IMR-90 (cell line): ENCODE measurements around the gene CFDP1. TPM values are rescaled to one million over a fixed set of nuclear protein-coding genes. Genes with fewer than 3 reads are reported as not detected.

Experiments used
- ATAC-seq: fragments of 200-7000 bp; cut with Tn5 transposase; 2 replicates; pipeline ENCODE4 v1.9.1; 2020; ENCODE audit warnings: low read depth, mild to moderate bottlenecking, moderate library complexity
- BruUV-seq: library from RNA; stranded (reverse); fragments of 400-500 nt; replicated peaks from 2 replicates; lab custom pipeline; 2021; lab: Mats Ljungman, UMichigan
- CTCF ChIA-PET: fragments of 300-600 bp; formaldehyde crosslinking; extraction: SDS; loops from one replicate; lab custom pipeline; 2021; ENCODE audit warnings: antibody characterized with exemption; lab: Yijun Ruan, JAX
- POLR2A ChIA-PET: fragments of 300-600 bp; sonication (Branson Sonifier 250); formaldehyde crosslinking; loops from one replicate; lab custom pipeline; 2022; ENCODE audit warnings: antibody characterized with exemption; ENCODE audit not compliant: unreplicated experiment; lab: Charles Lee
- DNase-seq: peaks from one replicate; pipeline ENCODE4 v3.0.0; 2013
- H2AFZ ChIP-seq: replicated peaks from 2 replicates; pipeline ENCODE3; 2013; ENCODE audit warnings: low read length, mild to moderate bottlenecking; ENCODE audit not compliant: poor library complexity
- H2AK5ac ChIP-seq: 2 replicates; pipeline ENCODE4 v1.6.1; 2013; ENCODE audit warnings: low read depth, low read length, inconsistent platforms
- H2AK9ac ChIP-seq: replicated peaks from 2 replicates; pipeline ENCODE3; 2013; ENCODE audit warnings: mild to moderate bottlenecking, low read depth, low read length, moderate library complexity; ENCODE audit not compliant: poor library complexity
- H2BK120ac ChIP-seq: 2 replicates; pipeline ENCODE4 v1.6.1; 2013; ENCODE audit warnings: low read depth, low read length, inconsistent platforms
- H2BK15ac ChIP-seq: 3 replicates; pipeline ENCODE4 v1.6.1; 2013; ENCODE audit warnings: low read depth, low read length, inconsistent platforms
- H2BK20ac ChIP-seq: 2 replicates; pipeline ENCODE4 v1.6.1; 2013; ENCODE audit warnings: low read depth, mild to moderate bottlenecking, inconsistent platforms, low read length, moderate library complexity
- H2BK5ac ChIP-seq: 2 replicates; pipeline ENCODE4 v1.6.1; 2013; ENCODE audit warnings: mild to moderate bottlenecking, low read depth, low read length, inconsistent platforms; ENCODE audit not compliant: poor library complexity, severe bottlenecking
- H3K14ac ChIP-seq: replicated peaks from 2 replicates; pipeline ENCODE4 v1.6.1; 2013; ENCODE audit warnings: low read depth, low read length, inconsistent platforms
- H3K18ac ChIP-seq: 2 replicates; pipeline ENCODE4 v1.6.1; 2013; ENCODE audit warnings: low read depth, low read length, control low read depth
- H3K23ac ChIP-seq: 2 replicates; pipeline ENCODE4 v1.6.1; 2013; ENCODE audit warnings: low read depth, low read length, inconsistent platforms
- H3K27ac ChIP-seq: 2 replicates; pipeline ENCODE4 v1.5.1; 2013; ENCODE audit warnings: mild to moderate bottlenecking, control low read depth, low read length; ENCODE audit not compliant: insufficient read depth
- H3K27me3 ChIP-seq: 2 replicates; pipeline ENCODE4 v1.6.1; 2013; ENCODE audit warnings: low read length; ENCODE audit not compliant: control insufficient read depth, insufficient read depth
- H3K36me3 ChIP-seq: 2 replicates; pipeline ENCODE4 v1.6.1; 2013; ENCODE audit warnings: low read length, mixed read lengths; ENCODE audit not compliant: control insufficient read depth, insufficient read depth
- H3K4ac ChIP-seq: 2 replicates; pipeline ENCODE4 v1.6.1; 2013; ENCODE audit warnings: low read depth, low read length, inconsistent platforms
- H3K4me1 ChIP-seq: 2 replicates; pipeline ENCODE4 v1.6.1; 2013; ENCODE audit warnings: low read length, mixed read lengths; ENCODE audit not compliant: control insufficient read depth, insufficient read depth
- H3K4me2 ChIP-seq: 2 replicates; pipeline ENCODE4 v1.6.1; 2013; ENCODE audit warnings: low read depth, mild to moderate bottlenecking, control low read depth, low read length, moderate library complexity
- H3K4me3 ChIP-seq: 2 replicates; pipeline ENCODE4 v1.5.1; 2013; ENCODE audit warnings: low read depth, mild to moderate bottlenecking, control low read depth, low read length, moderate library complexity; ENCODE audit not compliant: insufficient read depth
- H3K56ac ChIP-seq: 2 replicates; pipeline ENCODE4 v1.6.1; 2013; ENCODE audit warnings: low read length, inconsistent platforms; ENCODE audit not compliant: insufficient read depth; ENCODE audit errors: extremely low read depth
- H3K79me1 ChIP-seq, 2 experiments: 2 replicates each; pipeline ENCODE4 v1.6.1; 2013; ENCODE audit warnings: low read length in 2 of 2, inconsistent platforms in 1 of 2, low read depth in 1 of 2
- H3K9ac ChIP-seq: 2 replicates; pipeline ENCODE4 v1.6.1; 2013; ENCODE audit warnings: low read depth, low read length, control low read depth
- H3K9me1 ChIP-seq: 2 replicates; pipeline ENCODE4 v1.6.1; 2013; ENCODE audit warnings: low read length, inconsistent platforms; ENCODE audit not compliant: insufficient read depth
- H3K9me3 ChIP-seq: 2 replicates; pipeline ENCODE4 v1.6.1; 2013; ENCODE audit warnings: low read length; ENCODE audit not compliant: control insufficient read depth, insufficient read depth
- H4K20me1 ChIP-seq: 2 replicates; pipeline ENCODE4 v1.6.1; 2013; ENCODE audit warnings: low read length, inconsistent platforms; ENCODE audit not compliant: insufficient read depth
- H4K5ac ChIP-seq: 2 replicates; pipeline ENCODE4 v1.6.1; 2013; ENCODE audit warnings: mild to moderate bottlenecking, low read depth, low read length, control low read depth
- H4K8ac ChIP-seq, 2 experiments: 2 replicates each; pipeline ENCODE4 v1.6.1; 2013; ENCODE audit warnings: low read depth in 2 of 2, low read length in 2 of 2, control low read depth in 1 of 2, inconsistent platforms in 1 of 2
- H4K91ac ChIP-seq: 2 replicates; pipeline ENCODE4 v1.6.1; 2013; ENCODE audit warnings: low read depth, low read length, inconsistent platforms; ENCODE audit not compliant: insufficient read depth
- BHLHE40 ChIP-seq: fragments of 150-350 bp; IDR thresholded peaks from 2 replicates; pipeline ENCODE4 v1.6.1; 2016; ENCODE audit warnings: mild to moderate bottlenecking, low read depth, low read length
- SMC3 ChIP-seq: fragments of 150-350 bp; IDR thresholded peaks from 2 replicates; pipeline ENCODE4 v1.6.1; 2016; ENCODE audit warnings: low read depth, mild to moderate bottlenecking, antibody characterized with exemption, low read length, moderate library complexity
- WGBS, 2 experiments: methylation state at CpG; one replicate each; pipeline versions ENCODE4 v1.1.5 to v1.1.7; 2013; ENCODE audit warnings: missing lambda C conversion rate in 2 of 2; ENCODE audit not compliant: insufficient read length in 1 of 2; ENCODE audit errors: extremely low coverage in 2 of 2; 5-methylcytosine and 5-hydroxymethylcytosine counted together
- dilution Hi-C: fragments of 300-500 bp; cut with HindIII; formaldehyde crosslinking; loops from one replicate; pipeline ENCODE4 v1.14.3; 2018; ENCODE audit warnings: low sequenced_read_pairs; ENCODE audit not compliant: unreplicated experiment
- in situ Hi-C: fragments of 300-500 bp; cut with MboI; formaldehyde crosslinking; loops from 3 replicates; pipeline ENCODE4 v1.14.3; 2019; ENCODE audit warnings: low sequenced_read_pairs, inconsistent platforms, mixed read lengths
- intact Hi-C: fragments of 100-400 bp; cut with micrococcal nuclease; formaldehyde crosslinking; loops from 2 replicates; pipeline ENCODE4 v1.10.0; 2022
- polyA plus RNA-seq, 3 experiments: library from polyadenylated mRNA; depleted of rRNA; stranded (reverse); fragments of >200 nt; gene quantifications; 2 replicates each; pipeline ENCODE4 v1.2.3, GENCODE V29; 2012; ENCODE audit warnings: low replicate concordance in 1 of 3
- total RNA-seq: library from RNA; depleted of rRNA; stranded (reverse); fragments of >200 nt; gene quantifications from 2 replicates; pipeline ENCODE4 v1.2.3, GENCODE V29; 2012

Gene CFDP1
- total and polyA plus RNA-seq, 2 of the 4 experiments (the other 2 are of a cell fraction): 15.6 to 38.7 TPM

DNA sequence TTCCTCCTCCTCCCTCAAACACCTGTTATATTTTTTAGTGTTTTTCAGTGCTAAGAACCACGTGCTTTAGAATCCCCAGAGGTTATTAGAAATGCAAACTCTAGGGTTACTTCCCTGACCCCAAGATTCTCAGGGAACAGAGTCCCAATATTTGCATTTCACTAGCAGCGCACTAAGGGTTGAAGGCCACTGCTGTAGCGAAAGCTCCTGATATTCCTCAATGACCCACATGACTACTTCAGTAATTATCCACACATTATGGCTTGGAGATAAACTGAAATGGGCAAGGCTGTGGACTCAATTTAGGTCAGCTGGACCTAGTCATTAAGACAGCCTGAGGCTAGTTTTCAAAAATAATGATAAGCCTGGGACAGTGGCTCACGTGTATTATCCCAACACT, 103.4 kb downstream of the CFDP1 start:
- in situ Hi-C loops: no loop called here

More for the DNA sequence above, 103.4 kb downstream of the CFDP1 start:
- no peak for ATAC-seq
- Histone ChIP-seq H3K4me3 (no peak overlapping the region), H3K4me1 (no peaks in the 10 kb centered on the region), H2AK9ac (no peak overlapping the region), H3K18ac (no peak overlapping the region), H2BK20ac (no peak overlapping the region), H3K9me1 (peaks cover 3% of the 10 kb centered on the region; the same call in 1 of the 2 replicates), H4K91ac (no peak overlapping the region), H3K23ac (no peak overlapping the region), H4K20me1 (no peaks in the 10 kb centered on the region), H3K56ac (no peak overlapping the region), H3K9ac (no peak overlapping the region), H2AK5ac (no peak overlapping the region), H3K27ac (no peak overlapping the region), H4K8ac (no peak overlapping the region), H3K36me3 (no peaks in the 10 kb centered on the region; the same call in 1 of the 2 replicates), H3K79me1 (peaks cover 0 to 2% of the 10 kb centered on the region in 2 experiments; a peak in 2 of 4 replicates), H2BK15ac (no peak overlapping the region), H2AFZ (no peak overlapping the region), H3K4me2 (no peak overlapping the region), H3K4ac (no peak overlapping the region), H3K9me3 (no peaks in the 10 kb centered on the region), H4K5ac (no peak overlapping the region), H3K14ac (no peak overlapping the region), H2BK120ac (no peak overlapping the region), H3K27me3 (no peaks in the 10 kb centered on the region), H2BK5ac (no peak overlapping the region)
- no peak for DNase-seq
- no TSS peak for BruUV-seq
- TF ChIP-seq BHLHE40 (no peak), SMC3 (no peak)
- WGBS, 2 experiments: no CpG with 5 or more reads among the region's 4 CpGs
- dilution Hi-C loops: no loop called here
- ChIA-PET CTCF (no interaction called here), POLR2A (no interaction called here)
- intact Hi-C loops: no loop called here
